SK-N-SH (cell line): ENCODE results near the gene DTNBP1. TPM values are rescaled to one million over a fixed set of nuclear protein-coding genes. Genes with fewer than 3 reads are reported as not detected.

Source experiments
- CTCF ChIA-PET: fragments of 300-600, 350-600 bp; formaldehyde crosslinking; extraction: SDS; loops from one replicate; lab custom pipeline; 2021; lab: Yijun Ruan, JAX
- POLR2A ChIA-PET: fragments of 350-600 bp; sonication (Branson Sonifier 250); formaldehyde crosslinking; extraction: SDS; loops from one replicate; lab custom pipeline; 2020; ENCODE audit warnings: antibody characterized with exemption, inconsistent platforms; lab: Yijun Ruan, JAX
- DNase-seq: peaks from one replicate; pipeline ENCODE4 v3.0.0; 2012
- H2AFZ ChIP-seq: fragments of 200-600 bp; sonication (generic); 2 replicates; pipeline ENCODE4 v1.8.1; 2016; ENCODE audit warnings: antibody characterized with exemption, mild to moderate bottlenecking, low read depth
- H3F3A ChIP-seq: fragments of 200-600 bp; sonication (generic); replicated peaks from 2 replicates; pipeline ENCODE3; 2016; ENCODE audit warnings: antibody characterized with exemption, mild to moderate bottlenecking; ENCODE audit not compliant: insufficient read depth
- H3K27ac ChIP-seq, 2 experiments: fragments of 200-500 bp in 1 of 2; fragments of 200-600 bp in 1 of 2; sonication (Bioruptor generic) in 1 of 2; sonication (generic), shearing (Covaris generic) in 1 of 2; 2 replicates each; pipeline versions ENCODE4 v1.5.1 to v1.6.1; 2014 to 2016; ENCODE audit warnings: low read depth in 2 of 2, inconsistent platforms in 1 of 2, low read length in 1 of 2, mild to moderate bottlenecking in 1 of 2, mixed read lengths in 1 of 2
- H3K27me3 ChIP-seq: fragments of 200-600 bp; sonication (generic), shearing (Covaris generic); 2 replicates; pipeline ENCODE4 v1.6.1; 2016; ENCODE audit warnings: mixed run types; ENCODE audit not compliant: insufficient read depth
- H3K36me3 ChIP-seq, 2 experiments: fragments of 200-500 bp in 1 of 2; fragments of 200-600 bp in 1 of 2; sonication (Bioruptor generic) in 1 of 2; sonication (generic) in 1 of 2; replicated peaks in 1 of 2; 2 replicates each; pipeline versions ENCODE3 to v1.5.1; 2014 to 2016; ENCODE audit warnings: low read length in 1 of 2, mild to moderate bottlenecking in 1 of 2; ENCODE audit not compliant: insufficient read depth in 2 of 2, control insufficient read depth in 1 of 2
- H3K4me1 ChIP-seq, 2 experiments: fragments of 200-500 bp in 1 of 2; fragments of 200-600 bp in 1 of 2; sonication (Bioruptor generic) in 1 of 2; sonication (generic), shearing (Covaris generic) in 1 of 2; 2 replicates each; pipeline versions ENCODE4 v1.5.1 to v1.6.1; 2014 to 2016; ENCODE audit warnings: low read depth in 1 of 2, low read length in 1 of 2, mixed run types in 1 of 2; ENCODE audit not compliant: insufficient read depth in 2 of 2, control insufficient read depth in 1 of 2
- H3K4me2 ChIP-seq: fragments of 200-600 bp; sonication (generic), shearing (Covaris generic); 2 replicates; pipeline ENCODE4 v1.6.1; 2017; ENCODE audit warnings: mixed run types
- H3K4me3 ChIP-seq, 2 experiments: fragments of 200-500 bp in 1 of 2; fragments of 200-600 bp in 1 of 2; sonication (Bioruptor generic) in 1 of 2; sonication (generic), shearing (Covaris generic) in 1 of 2; 2 replicates each; pipeline versions ENCODE4 v1.5.1 to v1.8.1; 2014 to 2016; ENCODE audit warnings: low read depth in 2 of 2, inconsistent platforms in 1 of 2, low read length in 1 of 2, mild to moderate bottlenecking in 1 of 2, mixed read lengths in 1 of 2, moderate library complexity in 1 of 2
- H3K79me2 ChIP-seq: fragments of 200-600 bp; sonication (generic); 2 replicates; pipeline ENCODE4 v1.8.1; 2017; ENCODE audit warnings: mild to moderate bottlenecking; ENCODE audit not compliant: insufficient read depth
- H3K9ac ChIP-seq: fragments of 200-600 bp; sonication (generic); 2 replicates; pipeline ENCODE4 v1.6.1; 2017; ENCODE audit warnings: mixed run types
- H3K9me2 ChIP-seq: fragments of 200-600 bp; sonication (generic); 2 replicates; pipeline ENCODE4 v1.6.1; 2017; ENCODE audit warnings: mixed run types
- H3K9me3 ChIP-seq: fragments of 200-600 bp; sonication (generic); 2 replicates; pipeline ENCODE4 v1.6.1; 2017; ENCODE audit warnings: mixed run types, mild to moderate bottlenecking, moderate library complexity
- H4K20me1 ChIP-seq: fragments of 200-600 bp; sonication (generic); 2 replicates; pipeline ENCODE4 v1.6.1; 2017; ENCODE audit warnings: mild to moderate bottlenecking, mixed run types; ENCODE audit not compliant: insufficient read depth
- CHD2 ChIP-seq: fragments of 150-350 bp; IDR thresholded peaks from 2 replicates; pipeline ENCODE4 v1.6.1; 2018; ENCODE audit warnings: low read length; ENCODE audit not compliant: partially characterized antibody
- CTCF ChIP-seq: fragments of 200-600 bp; sonication (generic); IDR thresholded peaks from 2 replicates; pipeline ENCODE4 v1.6.1; 2017; ENCODE audit warnings: antibody characterized with exemption, mild to moderate bottlenecking, moderate library complexity
- EP300 ChIP-seq, 2 experiments: IDR thresholded peaks; 2 replicates each; pipeline versions ENCODE4 v1.4.0 to v1.6.1; 2012; ENCODE audit warnings: borderline replicate concordance in 1 of 2, low read depth in 1 of 2, low read length in 1 of 2
- EZH2phosphoT487 ChIP-seq: fragments of 200-600 bp; sonication (generic); IDR thresholded peaks from 2 replicates; pipeline ENCODE4 v1.6.1; 2017; ENCODE audit warnings: low read depth, mixed run types, mild to moderate bottlenecking, antibody characterized with exemption, moderate library complexity, borderline replicate concordance
- GATA2 ChIP-seq: sonication (generic); formaldehyde crosslinking; IDR thresholded peaks from 2 replicates; pipeline ENCODE4 v1.5.0; 2020; ENCODE audit warnings: mild to moderate bottlenecking, missing genetic modification reagents
- MAX ChIP-seq: IDR thresholded peaks from 2 replicates; pipeline ENCODE4 v1.4.0; 2012; ENCODE audit warnings: low read depth
- PBX3 ChIP-seq: IDR thresholded peaks from 2 replicates; pipeline ENCODE4; 2012
- RAD21 ChIP-seq: IDR thresholded peaks from 2 replicates; pipeline ENCODE4 v1.6.1; 2012; ENCODE audit warnings: mild to moderate bottlenecking, low read length
- RCOR1 ChIP-seq: fragments of 150-350 bp; IDR thresholded peaks from 2 replicates; pipeline ENCODE4 v1.6.1; 2017; ENCODE audit warnings: antibody characterized with exemption, low read length
- REST ChIP-seq: IDR thresholded peaks from 2 replicates; pipeline ENCODE4 v1.6.1; 2012; ENCODE audit warnings: mild to moderate bottlenecking, low read depth, low read length, moderate library complexity
- RFX5 ChIP-seq: IDR thresholded peaks from 2 replicates; pipeline ENCODE4 v1.6.1; 2012; ENCODE audit warnings: mild to moderate bottlenecking, improper control_type of control experiment, low read length
- SMC3 ChIP-seq: IDR thresholded peaks from 2 replicates; pipeline ENCODE4 v1.6.1; 2012; ENCODE audit warnings: low read depth, low read length, improper control_type of control experiment
- WGBS: methylation state at CpG from one replicate; pipeline ENCODE4 v1.1.6; 2017; ENCODE audit warnings: low lambda C conversion rate; 5-methylcytosine and 5-hydroxymethylcytosine counted together
- polyA plus RNA-seq, 3 experiments: library from polyadenylated mRNA; depleted of rRNA; stranded (reverse); fragments of >200 nt; gene quantifications; 2 replicates each; pipeline ENCODE4 v1.2.3, GENCODE V29; 2012

Gene DTNBP1
- polyA plus RNA-seq, 1 of the 3 experiments (the other 2 are of a cell fraction): 19.7 TPM

DNA sequence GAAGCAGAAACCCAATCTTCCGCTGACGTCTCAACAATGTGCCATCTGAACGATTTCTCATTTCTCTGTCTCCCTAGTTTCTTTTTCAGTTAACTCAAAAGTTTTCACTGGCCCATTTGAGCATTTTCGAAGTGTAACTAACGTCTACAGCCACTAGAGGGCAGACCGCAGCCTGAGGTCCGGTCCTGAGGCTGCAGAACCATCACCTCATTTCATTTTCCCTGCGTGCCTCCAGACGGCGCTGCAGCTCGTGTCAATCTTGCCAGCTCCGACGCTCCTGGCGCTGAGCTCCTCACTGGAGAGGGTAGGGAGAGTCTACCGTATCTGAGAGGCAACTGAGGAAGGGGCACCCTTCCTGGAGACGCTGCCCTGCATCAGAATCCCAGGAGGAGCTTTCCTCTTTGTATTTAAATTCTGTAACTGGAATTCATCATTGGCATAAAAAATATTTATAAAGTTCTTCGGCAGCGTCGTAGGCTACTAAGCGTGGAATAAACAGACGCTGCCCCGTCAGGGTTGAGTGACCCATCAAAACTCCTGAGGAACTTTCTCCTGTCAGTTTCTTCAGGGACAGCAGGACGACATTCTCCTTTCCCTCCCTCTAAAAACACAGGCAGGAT is 28.5 kb upstream of the DTNBP1 start:
- H3K4me3 ChIP-seq: peak overlapping the region in 1 of 2 experiments; percentile 22; a peak in 1 of 4 replicates
- CTCF ChIA-PET: interaction anchor here (0.6 to 4.5 kb wide), 70 partner anchors 10 to 1513 kb away, joined by 3 to 85 read pairs (median 4); partner anchors contain the start of gene MYLIP

More for the DNA sequence above, 28.5 kb upstream of the DTNBP1 start:
- Histone ChIP-seq H3K9ac (no peak overlapping the region), H3K9me3 (no peaks in the 10 kb centered on the region), H4K20me1 (no peaks in the 10 kb centered on the region), H3K27me3 (no peaks in the 10 kb centered on the region), H3K79me2 (no peaks in the 10 kb centered on the region), H3K4me1 (no peaks in the 10 kb centered on the region; a peak in 1 of 4 replicates), H3K36me3 (no peaks in the 10 kb centered on the region), H3K4me2 (no peak overlapping the region), H3K27ac (no peak overlapping the region), H3F3A (no peaks in the 10 kb centered on the region), H3K9me2 (no peaks in the 10 kb centered on the region), H2AFZ (peak overlapping the region; percentile 63)
- peak; percentile 90 for DNase-seq
- POLR2A ChIA-PET: interaction anchor here (1.0 kb wide), 1 partner anchor 437 kb away, joined by 11 read pairs; the partner anchor contains the start of gene MYLIP
- 33% methylated on average over 20 of the region's 23 CpGs for WGBS
- TF ChIP-seq PBX3 (peak; percentile 42), REST (no peak), EP300 (IDR thresholded peaks at IDR 0.05; ENCODE audit: borderline replicate concordance in 1 of 2, low read depth in 1 of 2, low read length in 1 of 2) (peak in 1 of 2 experiments; percentile 21; a peak in 1 of 4 replicates), MAX (0 out of 2 replicates have a peak, but pooled peaks have one; percentile 32), EZH2phosphoT487 (no peak), CTCF (peak; percentile 99), GATA2 (CRISPR knock-in tag) (no peak; the same call in 1 of the 2 replicates), RFX5 (peak; percentile 19; the same call in 1 of the 2 replicates), RCOR1 (peak; percentile 60; the same call in 1 of the 2 replicates), SMC3 (peak; percentile 100), CHD2 (peak; percentile 45), RAD21 (peak; percentile 100)
